ENCODE measurements around the gene NPR2. TPM values are rescaled to one million over a fixed set of nuclear protein-coding genes. Genes with fewer than 3 reads are reported as not detected.

Gene NPR2
- total and polyA plus RNA-seq, 8 donors, result 17.6 to 58.6 (median 47.2) TPM

DNA sequence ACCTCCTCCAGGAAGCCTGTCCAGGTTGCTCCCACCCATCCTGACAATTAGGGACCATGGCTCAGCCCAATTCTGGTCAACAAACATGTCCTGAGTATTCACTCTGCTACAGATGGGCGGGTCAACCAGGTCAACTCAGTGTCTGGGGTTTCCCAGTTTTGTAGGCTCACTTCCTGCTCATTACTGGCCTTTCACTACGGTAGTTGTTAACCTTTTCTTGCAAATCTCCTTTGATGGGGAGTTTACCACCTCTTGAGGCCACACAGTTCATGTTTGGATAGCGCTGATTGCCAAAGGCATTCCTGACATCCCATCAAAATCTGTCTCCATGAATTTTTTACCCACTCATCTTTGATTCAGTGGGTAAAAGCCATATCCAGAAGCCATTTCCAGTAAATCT is 51.4 kb downstream of the NPR2 start:
- H3K36me3 ChIP-seq, result no peaks in the 10 kb centered on the region
- ATAC-seq (no peak), DNase-seq (no peak)
- TF ChIP-seq, protein P1, sequence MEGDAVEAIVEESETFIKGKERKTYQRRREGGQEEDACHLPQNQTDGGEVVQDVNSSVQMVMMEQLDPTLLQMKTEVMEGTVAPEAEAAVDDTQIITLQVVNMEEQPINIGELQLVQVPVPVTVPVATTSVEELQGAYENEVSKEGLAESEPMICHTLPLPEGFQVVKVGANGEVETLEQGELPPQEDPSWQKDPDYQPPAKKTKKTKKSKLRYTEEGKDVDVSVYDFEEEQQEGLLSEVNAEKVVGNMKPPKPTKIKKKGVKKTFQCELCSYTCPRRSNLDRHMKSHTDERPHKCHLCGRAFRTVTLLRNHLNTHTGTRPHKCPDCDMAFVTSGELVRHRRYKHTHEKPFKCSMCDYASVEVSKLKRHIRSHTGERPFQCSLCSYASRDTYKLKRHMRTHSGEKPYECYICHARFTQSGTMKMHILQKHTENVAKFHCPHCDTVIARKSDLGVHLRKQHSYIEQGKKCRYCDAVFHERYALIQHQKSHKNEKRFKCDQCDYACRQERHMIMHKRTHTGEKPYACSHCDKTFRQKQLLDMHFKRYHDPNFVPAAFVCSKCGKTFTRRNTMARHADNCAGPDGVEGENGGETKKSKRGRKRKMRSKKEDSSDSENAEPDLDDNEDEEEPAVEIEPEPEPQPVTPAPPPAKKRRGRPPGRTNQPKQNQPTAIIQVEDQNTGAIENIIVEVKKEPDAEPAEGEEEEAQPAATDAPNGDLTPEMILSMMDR (IDR thresholded peaks at IDR 0.05), result no peak
- no peaks in the 10 kb centered on the region for H3K9me3 ChIP-seq
- peaks cover 0 to 59% of the 10 kb centered on the region in 2 donors for H3K27me3 ChIP-seq
- intact Hi-C loops (cut with DNase I), result no loop called here
- no peak overlapping the region for H3K4me3 ChIP-seq
- no peak overlapping the region for H3K27ac ChIP-seq
- peaks cover 21 to 49% of the 10 kb centered on the region in 2 donors for H3K4me1 ChIP-seq

DNA sequence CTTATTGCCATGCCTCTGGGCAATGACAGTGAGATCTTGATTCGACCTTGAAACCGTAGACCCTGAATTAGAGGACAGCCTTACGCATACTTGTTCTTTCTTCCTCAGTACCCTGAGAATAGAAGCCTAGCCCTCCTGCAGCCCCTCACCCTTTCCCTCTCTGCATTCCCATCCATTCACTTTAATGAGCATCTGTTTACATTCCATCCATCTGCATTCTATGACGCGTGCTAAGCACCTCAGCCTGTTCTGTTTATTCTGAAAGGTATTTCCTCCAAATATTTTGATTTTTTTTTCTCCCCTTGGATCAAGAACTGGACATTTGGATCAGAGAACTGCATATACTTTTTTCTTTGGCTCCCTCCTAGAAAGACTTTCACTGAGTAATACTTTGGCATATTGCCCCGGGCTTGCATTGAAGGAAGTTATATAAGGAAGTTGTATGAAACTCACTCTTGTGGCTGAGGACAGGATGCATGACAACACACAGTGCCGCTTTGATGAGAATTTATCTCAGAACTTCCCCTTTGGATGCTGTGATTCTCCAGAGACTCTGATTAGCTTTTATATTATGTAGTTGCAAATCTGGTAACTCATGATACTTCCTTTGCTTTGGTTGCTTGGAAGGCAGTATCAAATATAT is 53.4 kb downstream of the NPR2 start:
- ATAC-seq, result peak; percentile 73
- intact Hi-C loops (cut with DNase I), result no loop called here
- Histone ChIP-seq H3K4me3 (no peak overlapping the region), H3K27ac (peak overlapping the region; percentile 54 to 70), H3K27me3 (peaks cover 0 to 63% of the 10 kb centered on the region in 2 donors), H3K36me3 (no peaks in the 10 kb centered on the region), H3K4me1 (peaks cover 21 to 50% of the 10 kb centered on the region in 2 donors), H3K9me3 (no peaks in the 10 kb centered on the region)
- TF ChIP-seq, protein P1 (IDR thresholded peaks at IDR 0.05), result no peak
- DNase-seq, result peak in 3 of 4 donors; percentile 45 to 90 (median 76)

DNA sequence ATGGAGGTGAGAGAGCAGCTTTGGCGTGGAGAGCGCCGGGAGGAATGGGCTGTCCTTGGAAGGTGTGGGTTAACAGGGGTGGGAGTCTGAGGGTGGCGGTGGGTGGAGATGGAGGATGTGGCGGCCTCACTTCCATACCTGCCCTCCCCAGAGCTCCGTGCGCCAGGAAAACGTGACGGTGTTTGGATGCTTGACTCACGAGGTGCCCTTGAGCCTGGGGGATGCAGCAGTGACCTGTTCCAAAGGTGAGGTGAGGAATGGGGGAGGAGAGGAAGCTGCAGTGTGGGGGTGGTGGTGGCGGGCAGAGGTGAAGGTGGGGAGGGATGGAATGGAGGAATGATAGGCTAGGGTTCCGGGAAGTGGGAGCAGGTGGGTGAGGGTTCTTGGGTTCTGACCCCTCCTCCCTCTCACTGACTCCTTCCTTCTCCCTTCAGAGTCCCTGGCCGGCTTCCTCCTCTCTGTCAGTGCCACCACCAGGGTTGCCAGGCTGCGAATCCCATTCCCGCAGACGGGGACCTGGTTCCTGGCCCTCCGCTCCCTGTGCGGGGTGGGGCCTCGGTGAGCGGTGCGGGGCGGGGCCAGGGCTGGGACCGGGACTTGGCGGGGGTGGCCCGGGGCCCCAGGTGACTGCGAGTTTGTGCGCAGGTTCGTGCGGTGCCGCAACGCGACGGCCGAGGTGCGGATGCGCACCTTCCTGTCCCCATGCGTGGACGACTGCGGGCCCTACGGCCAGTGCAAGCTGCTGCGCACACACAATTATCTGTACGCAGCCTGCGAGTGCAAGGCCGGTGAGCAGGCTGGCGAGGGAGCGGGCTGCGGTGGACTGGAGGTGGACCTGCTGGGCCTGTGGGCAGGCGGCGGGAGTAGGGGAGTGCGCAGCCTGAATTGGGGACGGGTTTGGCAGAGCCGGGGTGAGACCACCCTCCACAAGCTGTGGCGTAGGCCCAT is 54.7 kb downstream of the NPR2 start:
- H3K4me1 ChIP-seq, result peaks cover 21 to 52% of the 10 kb centered on the region in 2 donors
- peak; percentile 65 for ATAC-seq

DNA sequence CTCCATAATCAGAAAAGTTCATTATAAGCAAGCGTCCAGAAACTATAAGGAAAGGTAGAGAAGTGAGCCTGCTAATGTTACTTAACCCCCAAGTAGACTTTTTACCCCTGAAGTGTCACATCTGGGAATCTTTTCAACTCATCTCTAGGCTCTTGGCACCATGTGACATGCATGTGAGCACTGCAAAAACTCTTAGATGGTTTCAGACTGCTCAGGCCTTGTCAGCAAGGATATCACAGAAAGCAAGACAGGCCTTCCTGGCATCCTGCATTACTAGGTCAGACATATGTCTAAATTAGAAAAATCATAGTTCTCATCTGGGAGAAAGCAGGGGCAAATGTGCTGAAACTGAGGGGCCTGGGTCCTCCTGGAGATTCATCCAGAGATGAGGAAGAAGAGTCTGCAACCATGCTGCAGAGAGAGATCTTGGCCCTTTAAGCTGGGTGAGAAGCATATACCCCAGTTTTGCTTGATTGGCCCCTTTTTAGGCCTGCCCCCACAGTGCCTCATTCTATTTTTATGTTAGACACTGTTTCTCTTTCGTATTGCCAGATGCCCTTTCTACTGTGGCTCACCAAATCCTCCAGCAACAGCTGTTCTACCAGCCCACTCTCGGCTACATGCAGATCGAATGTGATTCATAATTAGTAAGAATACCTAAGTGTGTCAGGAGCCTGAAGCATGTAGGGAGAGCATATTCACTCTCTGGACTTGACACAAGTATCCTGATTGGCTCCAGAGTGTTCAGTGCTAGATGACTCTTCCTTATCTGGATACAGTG is 56.6 kb downstream of the NPR2 start:
- Histone ChIP-seq H3K27ac (no peak overlapping the region), H3K4me3 (no peak overlapping the region), H3K4me1 (peaks cover 21 to 39% of the 10 kb centered on the region in 2 donors), H3K9me3 (no peaks in the 10 kb centered on the region), H3K36me3 (no peaks in the 10 kb centered on the region), H3K27me3 (peaks cover 0 to 66% of the 10 kb centered on the region in 2 donors)
- DNase-seq, result no peak
- intact Hi-C loops (cut with DNase I), result no loop called here
- no peak for ATAC-seq
- TF ChIP-seq, protein P1 (IDR thresholded peaks at IDR 0.05), result no peak

More for the DNA sequence above, 54.7 kb downstream of the NPR2 start:
- Histone ChIP-seq H3K36me3 (no peaks in the 10 kb centered on the region), H3K9me3 (no peaks in the 10 kb centered on the region), H3K27me3 (peaks cover 0 to 62% of the 10 kb centered on the region in 2 donors), H3K4me3 (no peak overlapping the region), H3K27ac (peak overlapping the region in 1 of 2 donors; percentile 70)
- intact Hi-C loops (cut with DNase I), result no loop called here
- TF ChIP-seq, protein P1 (IDR thresholded peaks at IDR 0.05), result no peak
- no peak for DNase-seq
